ENCODE data around the gene ZSCAN5B.
"Not testable (repeated sequence)": the region's sequence is repeated elsewhere in the genome, so short reads cannot be mapped to it uniquely, and the experiment has no call there.

ZSCAN5B gene, protein sequence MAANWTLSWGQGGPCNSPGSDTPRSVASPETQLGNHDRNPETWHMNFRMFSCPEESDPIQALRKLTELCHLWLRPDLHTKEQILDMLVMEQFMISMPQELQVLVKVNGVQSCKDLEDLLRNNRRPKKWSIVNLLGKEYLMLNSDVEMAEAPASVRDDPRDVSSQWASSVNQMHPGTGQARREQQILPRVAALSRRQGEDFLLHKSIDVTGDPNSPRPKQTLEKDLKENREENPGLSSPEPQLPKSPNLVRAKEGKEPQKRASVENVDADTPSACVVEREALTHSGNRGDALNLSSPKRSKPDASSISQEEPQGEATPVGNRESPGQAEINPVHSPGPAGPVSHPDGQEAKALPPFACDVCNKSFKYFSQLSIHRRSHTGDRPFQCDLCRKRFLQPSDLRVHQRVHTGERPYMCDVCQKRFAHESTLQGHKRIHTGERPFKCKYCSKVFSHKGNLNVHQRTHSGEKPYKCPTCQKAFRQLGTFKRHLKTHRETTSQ

DNA sequence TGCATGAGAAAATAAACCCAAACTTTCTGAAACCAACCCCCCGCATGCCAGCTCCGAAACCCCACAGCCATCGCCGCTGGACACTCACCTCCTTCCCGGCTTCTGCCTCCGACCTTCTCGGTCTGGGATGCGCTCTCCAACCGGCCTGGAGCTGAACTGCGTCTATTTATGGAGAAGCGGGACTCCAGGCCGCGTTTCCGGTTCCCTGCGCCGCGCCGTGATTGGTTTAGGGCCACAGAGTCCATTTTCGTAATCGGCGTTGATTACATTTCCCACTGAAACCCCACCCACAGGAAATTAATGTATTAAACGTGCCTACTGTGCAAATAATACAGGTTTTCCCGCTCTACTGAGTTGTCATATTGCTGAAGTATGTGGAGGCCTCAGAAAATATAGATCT lies at the start of gene ZSCAN5B:
Gene ZSCAN5B, minus strand, starts transcription at position 138 of the 400 bp plus-strand sequence. CDS start 4,731 bp downstream, outside the sequence.
- DNase-seq (ENCODE audit: extremely low read depth, low read depth): not testable (repeated sequence)

DNA sequence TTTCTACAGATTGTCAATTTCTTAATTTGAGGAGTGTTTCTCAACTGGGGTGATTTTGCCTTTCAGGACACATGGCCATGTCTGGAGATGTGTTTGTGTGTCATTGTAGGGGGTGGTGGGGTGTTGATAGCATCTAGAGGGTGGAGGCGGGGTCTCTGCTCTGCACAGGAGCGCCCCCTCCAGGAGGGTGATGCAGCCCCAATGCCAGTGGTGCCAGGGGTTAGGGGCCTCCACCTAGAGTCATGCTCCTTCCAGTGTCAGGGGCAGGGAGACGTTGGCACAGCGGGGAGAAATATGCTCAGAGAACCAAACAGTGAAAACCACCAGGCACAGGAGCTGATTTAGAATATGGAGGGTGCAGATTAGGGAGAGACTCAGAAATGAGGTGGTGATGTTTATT lies 48.2 kb upstream of the ZSCAN5B start:
- DNase-seq (ENCODE audit: extremely low read depth, low read depth): not testable (repeated sequence)

DNA sequence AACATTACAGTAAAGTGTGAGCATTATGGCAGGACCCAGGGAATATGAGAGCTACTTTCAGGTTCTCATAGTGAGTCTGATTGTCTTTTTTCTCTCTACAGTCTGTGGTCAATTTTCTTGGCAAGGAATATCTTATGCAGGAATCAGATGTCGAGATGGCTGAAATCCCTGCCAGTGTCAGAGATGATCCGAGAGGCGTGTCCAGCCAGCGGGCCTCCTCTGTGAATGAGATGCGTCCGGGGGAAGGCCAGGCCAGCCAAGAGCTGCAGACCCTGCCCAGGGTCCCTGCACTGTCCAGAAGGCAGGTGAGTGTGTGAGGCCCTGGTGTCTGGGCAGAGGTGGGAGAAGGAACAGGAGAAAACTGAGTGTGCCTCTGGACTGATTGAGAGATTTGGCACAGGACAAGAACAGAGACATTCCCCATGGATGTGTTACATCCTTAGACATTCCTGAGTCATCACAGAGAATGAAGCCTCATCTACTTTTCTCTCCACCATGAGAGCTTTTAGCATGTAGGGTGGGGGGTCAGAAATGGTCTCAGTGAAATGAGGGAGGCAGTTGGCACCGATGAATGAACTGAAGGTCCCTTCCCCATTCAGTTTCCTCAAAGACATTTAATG lies 47.6 kb upstream of the ZSCAN5B start:
- TF ChIP-seq, protein P1, sequence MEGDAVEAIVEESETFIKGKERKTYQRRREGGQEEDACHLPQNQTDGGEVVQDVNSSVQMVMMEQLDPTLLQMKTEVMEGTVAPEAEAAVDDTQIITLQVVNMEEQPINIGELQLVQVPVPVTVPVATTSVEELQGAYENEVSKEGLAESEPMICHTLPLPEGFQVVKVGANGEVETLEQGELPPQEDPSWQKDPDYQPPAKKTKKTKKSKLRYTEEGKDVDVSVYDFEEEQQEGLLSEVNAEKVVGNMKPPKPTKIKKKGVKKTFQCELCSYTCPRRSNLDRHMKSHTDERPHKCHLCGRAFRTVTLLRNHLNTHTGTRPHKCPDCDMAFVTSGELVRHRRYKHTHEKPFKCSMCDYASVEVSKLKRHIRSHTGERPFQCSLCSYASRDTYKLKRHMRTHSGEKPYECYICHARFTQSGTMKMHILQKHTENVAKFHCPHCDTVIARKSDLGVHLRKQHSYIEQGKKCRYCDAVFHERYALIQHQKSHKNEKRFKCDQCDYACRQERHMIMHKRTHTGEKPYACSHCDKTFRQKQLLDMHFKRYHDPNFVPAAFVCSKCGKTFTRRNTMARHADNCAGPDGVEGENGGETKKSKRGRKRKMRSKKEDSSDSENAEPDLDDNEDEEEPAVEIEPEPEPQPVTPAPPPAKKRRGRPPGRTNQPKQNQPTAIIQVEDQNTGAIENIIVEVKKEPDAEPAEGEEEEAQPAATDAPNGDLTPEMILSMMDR (IDR thresholded peaks at IDR 0.05; ENCODE audit: low read depth, low read length): no peak
- DNase-seq (ENCODE audit: extremely low read depth, low read depth): no peak

DNA sequence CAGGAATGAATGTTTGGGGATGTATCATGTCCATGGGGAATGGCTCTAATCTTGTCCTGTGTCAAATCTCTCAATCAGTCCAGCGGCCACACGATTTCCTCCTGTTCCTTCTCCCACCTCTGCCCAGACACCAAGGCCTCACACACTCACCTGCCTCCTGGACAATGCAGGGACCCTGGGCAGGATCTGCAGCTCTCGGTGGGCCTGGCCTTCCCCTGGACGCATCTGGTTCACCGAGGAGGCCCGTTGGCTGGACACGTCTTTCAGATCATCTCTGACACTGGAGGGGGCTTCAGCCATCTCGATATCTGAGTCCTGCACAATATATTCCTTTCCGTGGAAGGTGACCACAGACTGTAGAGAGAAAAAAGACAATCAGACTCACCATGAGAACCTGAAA lies 25.9 kb upstream of the ZSCAN5B start:
- no peak for DNase-seq (ENCODE audit: extremely low read depth, low read depth)
- TF ChIP-seq, protein P1 (IDR thresholded peaks at IDR 0.05; ENCODE audit: low read depth, low read length): no peak

DNA sequence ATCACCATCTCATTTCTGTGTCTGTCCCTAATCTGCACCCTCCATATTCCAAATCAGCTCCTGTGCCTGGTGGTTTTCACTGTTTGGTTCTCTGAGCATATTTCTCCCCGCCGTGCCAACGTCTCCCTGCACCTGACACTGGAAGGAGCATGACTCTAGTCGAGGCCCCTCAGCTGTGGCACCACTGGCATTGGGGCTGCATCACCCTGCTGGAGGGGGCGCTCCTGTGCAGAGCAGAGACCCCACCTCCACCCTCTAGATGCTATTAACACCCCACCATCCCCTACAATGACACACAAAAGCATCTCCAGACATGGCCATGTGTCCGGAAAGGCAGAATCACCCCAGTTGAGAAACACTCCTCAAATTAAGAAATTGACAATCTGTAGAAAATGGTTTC lies 25.3 kb upstream of the ZSCAN5B start:
- DNase-seq (ENCODE audit: extremely low read depth, low read depth): no peak
- TF ChIP-seq, protein P1 (IDR thresholded peaks at IDR 0.05; ENCODE audit: low read depth, low read length): no peak

DNA sequence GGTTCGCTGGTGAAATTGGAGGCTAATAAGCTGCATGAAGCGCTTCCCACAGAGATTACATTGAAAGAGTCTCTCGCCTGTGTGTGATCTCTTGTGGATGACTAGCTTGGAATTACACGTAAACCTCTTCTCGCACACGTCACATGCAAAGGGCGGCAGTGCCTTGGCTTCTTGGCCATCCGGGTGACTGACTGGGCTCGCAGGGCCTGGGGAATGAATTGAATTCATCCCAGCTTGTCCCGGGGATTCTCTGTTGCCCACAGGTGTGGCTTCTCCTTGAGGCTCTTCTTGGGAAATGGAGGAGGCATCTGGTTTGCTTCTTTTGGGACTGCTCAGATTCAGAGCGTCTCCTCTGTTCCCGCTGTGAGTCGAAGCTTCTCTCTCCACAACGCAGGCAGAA lies 24.3 kb upstream of the ZSCAN5B start:
- no peak for DNase-seq (ENCODE audit: extremely low read depth, low read depth)
- TF ChIP-seq, protein P1 (IDR thresholded peaks at IDR 0.05; ENCODE audit: low read depth, low read length): no peak

DNA sequence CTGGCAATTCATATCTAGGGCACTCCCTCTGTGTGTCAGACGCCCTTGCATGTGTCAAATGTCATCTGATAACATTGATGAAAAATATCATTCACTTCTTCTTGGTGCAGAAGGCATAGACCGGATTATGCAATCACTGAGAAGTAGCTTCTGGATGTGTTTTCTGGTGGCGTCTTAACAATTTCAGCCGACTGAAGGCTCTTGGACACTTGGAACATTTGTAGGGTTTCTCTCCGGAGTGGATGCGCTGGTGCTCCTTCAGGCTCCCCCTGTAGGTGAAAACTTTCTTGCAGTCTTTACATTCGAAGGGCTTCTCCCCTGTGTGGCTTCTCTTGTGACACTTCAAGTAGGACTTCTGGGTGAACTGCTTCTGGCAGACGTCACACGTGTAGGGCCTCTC lies 23.9 kb upstream of the ZSCAN5B start:
- DNase-seq (ENCODE audit: extremely low read depth, low read depth): not testable (repeated sequence)

DNA sequence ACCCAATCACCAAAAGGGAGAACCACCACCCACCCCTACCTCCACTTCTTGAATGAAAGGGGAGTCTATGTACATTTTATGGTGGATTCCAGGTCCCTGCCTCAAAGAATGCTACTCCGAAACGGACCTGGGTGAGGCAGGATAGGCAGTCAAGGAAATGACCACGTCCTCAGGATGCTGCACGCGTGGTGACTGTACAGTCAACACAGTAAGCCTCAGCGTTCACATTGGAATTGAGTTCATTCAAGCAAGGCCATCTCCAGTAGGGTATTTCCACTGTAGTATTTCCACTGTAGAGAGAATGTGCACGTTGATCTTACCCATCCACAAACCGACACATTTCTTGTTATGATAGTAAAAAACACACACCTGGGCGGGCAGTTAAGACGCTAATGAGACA lies 21.4 kb upstream of the ZSCAN5B start:
- TF ChIP-seq, protein P1 (IDR thresholded peaks at IDR 0.05; ENCODE audit: low read depth, low read length): no peak
- DNase-seq (ENCODE audit: extremely low read depth, low read depth): no peak
